Neural crest cell (in vitro differentiated cells): ENCODE results near the gene NID1. TPM values are rescaled to one million over a fixed set of nuclear protein-coding genes. Genes with fewer than 3 reads are reported as not detected.
A peak's percentile ranks its signal among the peaks of the same experiment; 100 is the strongest.

Experiments used
- DNase-seq: peaks from one replicate; pipeline ENCODE4 v3.0.0; 2021; ENCODE audit warnings: low read depth, mixed read lengths, low spot score
- H3K27ac Mint-ChIP-seq: one replicate; pipeline ENCODE4 v1.8.0; 2021; ENCODE audit warnings: mild to moderate bottlenecking, mixed read lengths; ENCODE audit not compliant: unreplicated experiment
- H3K27me3 Mint-ChIP-seq: 2 replicates; pipeline ENCODE4 v1.8.0; 2021; ENCODE audit warnings: low read depth, mild to moderate bottlenecking, mixed read lengths
- H3K36me3 Mint-ChIP-seq: 2 replicates; pipeline ENCODE4 v1.8.0; 2021; ENCODE audit warnings: low read depth, mild to moderate bottlenecking, mixed read lengths
- H3K4me1 Mint-ChIP-seq: 2 replicates; pipeline ENCODE4 v1.8.0; 2021; ENCODE audit warnings: mixed read lengths
- H3K4me3 Mint-ChIP-seq: one replicate; pipeline ENCODE4 v1.8.0; 2021; ENCODE audit warnings: mild to moderate bottlenecking, mixed read lengths
- H3K9me3 Mint-ChIP-seq: 2 replicates; pipeline ENCODE4 v1.8.0; 2021; ENCODE audit warnings: mixed read lengths
- total RNA-seq: library from RNA; stranded (reverse); gene quantifications from 2 replicates; pipeline ENCODE4 v1.2.1, GENCODE V29; 2021
- TF ChIP-seq, protein P1 (sequence below): fragments of 200-600 bp; sonication (generic); conservative IDR thresholded peaks from 2 replicates; pipeline ENCODE4 v1.5.0; 2021; ENCODE audit warnings: antibody characterized with exemption, mild to moderate bottlenecking

Gene NID1
- total RNA-seq, 1 donor from 2014 or later: 90.3 TPM

DNA sequence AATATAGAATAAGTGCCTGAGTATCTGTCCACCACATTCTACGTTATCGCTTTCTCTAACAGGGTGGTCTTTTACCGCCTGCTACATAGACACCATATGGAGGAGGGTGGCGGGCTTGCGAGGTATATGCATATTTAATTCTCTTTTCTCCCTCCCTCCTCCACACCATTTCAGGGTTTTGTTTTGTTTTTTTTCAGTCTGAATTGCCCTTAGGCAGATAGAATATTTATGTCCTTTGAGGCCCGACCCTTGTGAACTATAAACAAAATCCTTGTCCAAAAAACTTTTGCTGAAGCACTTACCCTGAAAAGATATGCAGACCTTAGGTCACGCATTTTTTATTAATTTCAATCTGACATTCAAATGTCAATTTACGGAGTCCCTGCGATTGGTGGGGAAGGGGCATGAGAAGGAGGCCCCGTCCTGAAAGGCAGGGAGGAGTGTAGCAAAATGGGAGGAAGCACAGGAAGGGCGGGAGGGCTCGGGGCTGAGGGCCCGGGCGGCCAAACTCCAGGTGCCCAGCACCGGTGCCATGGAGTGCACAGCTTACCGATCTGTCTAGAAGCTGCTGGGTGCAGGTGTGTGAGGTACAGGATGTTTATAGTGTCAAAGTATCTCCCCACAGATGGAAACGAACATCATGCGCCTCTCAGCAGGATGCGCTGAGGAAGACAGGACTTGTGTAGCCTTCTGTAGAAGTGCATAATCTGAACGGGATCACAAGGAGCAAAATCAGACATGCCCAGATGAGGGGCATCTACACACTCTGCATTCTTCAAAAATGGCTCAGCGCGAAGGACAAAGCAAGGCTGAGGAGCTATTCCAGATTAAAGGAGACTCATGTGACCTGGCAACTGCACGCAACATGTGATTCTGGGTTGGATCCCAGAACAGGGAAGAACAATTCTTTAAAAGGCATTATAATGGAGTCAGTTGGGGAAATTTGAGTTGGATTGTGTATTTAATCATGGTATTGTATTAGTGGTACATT, 129.4 kb downstream of the NID1 start:
- no peaks in the 10 kb centered on the region for H3K9me3 Mint-ChIP-seq
- H3K4me3 Mint-ChIP-seq: no peak overlapping the region
- H3K27me3 Mint-ChIP-seq: no peaks in the 10 kb centered on the region
- no peak for DNase-seq
- TF ChIP-seq, protein P1, sequence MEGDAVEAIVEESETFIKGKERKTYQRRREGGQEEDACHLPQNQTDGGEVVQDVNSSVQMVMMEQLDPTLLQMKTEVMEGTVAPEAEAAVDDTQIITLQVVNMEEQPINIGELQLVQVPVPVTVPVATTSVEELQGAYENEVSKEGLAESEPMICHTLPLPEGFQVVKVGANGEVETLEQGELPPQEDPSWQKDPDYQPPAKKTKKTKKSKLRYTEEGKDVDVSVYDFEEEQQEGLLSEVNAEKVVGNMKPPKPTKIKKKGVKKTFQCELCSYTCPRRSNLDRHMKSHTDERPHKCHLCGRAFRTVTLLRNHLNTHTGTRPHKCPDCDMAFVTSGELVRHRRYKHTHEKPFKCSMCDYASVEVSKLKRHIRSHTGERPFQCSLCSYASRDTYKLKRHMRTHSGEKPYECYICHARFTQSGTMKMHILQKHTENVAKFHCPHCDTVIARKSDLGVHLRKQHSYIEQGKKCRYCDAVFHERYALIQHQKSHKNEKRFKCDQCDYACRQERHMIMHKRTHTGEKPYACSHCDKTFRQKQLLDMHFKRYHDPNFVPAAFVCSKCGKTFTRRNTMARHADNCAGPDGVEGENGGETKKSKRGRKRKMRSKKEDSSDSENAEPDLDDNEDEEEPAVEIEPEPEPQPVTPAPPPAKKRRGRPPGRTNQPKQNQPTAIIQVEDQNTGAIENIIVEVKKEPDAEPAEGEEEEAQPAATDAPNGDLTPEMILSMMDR: no peak
- no peaks in the 10 kb centered on the region for H3K36me3 Mint-ChIP-seq
- H3K4me1 Mint-ChIP-seq: peaks cover 12% of the 10 kb centered on the region
- no peak overlapping the region for H3K27ac Mint-ChIP-seq

DNA sequence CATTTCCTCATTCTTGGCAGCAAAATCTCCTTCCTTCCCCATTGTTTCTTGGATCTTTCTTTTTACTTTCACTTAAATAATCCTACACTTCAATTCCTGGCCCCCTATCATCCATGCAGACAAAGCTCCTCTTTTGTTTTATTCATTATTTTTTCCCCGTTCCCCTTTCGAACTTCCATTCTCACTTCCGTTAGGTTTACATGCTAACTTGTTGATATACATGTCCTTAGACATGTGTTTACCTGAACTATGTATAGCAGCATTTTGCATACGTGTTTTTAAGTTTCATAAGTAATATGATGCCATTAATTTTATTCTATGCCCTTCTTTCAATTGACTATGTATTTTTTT, 131.1 kb downstream of the NID1 start:
- H3K27me3 Mint-ChIP-seq: no peaks in the 10 kb centered on the region
- no peak for DNase-seq
- TF ChIP-seq, protein P1: no peak
- peaks cover 12% of the 10 kb centered on the region for H3K4me1 Mint-ChIP-seq
- no peak overlapping the region for H3K4me3 Mint-ChIP-seq
- no peaks in the 10 kb centered on the region for H3K9me3 Mint-ChIP-seq
- H3K27ac Mint-ChIP-seq: no peak overlapping the region
- H3K36me3 Mint-ChIP-seq: no peaks in the 10 kb centered on the region

DNA sequence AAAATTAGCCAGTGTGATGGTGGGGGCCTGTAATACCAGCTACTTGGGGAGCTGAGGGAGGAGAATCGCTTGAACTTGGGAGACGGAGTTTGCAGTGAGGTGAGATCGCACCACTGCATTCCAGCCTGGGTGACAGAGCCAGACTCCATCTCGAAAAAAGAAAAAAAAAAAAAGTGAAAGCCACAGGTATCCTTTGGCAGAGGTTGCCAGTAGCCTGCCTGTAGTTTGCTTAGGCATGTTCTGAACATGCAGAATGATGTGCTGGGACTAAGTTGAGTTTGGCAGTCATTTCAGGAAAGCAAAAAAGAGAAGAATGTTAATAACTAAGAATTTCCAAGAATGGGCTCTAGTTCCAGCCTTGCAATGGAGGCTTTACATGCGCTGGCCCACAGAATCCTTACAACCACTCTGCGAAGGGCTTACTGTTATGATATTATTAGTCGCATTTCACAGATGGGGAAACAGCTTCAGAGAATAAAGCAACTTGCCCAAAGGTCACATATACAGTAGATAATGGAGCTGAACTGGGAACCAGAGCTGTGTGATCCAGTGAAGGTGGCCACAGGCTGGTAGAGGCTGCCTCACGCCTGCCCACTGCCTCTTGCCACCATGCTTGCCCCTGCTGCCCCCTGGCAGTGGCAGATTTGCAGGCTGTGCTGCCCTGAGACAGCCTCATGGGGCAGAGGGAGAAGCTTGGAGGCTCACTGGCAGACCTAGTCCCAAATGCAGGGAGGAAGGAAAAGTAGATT, 131.7 kb downstream of the NID1 start:
- no peaks in the 10 kb centered on the region for H3K36me3 Mint-ChIP-seq
- no peak overlapping the region for H3K27ac Mint-ChIP-seq

DNA sequence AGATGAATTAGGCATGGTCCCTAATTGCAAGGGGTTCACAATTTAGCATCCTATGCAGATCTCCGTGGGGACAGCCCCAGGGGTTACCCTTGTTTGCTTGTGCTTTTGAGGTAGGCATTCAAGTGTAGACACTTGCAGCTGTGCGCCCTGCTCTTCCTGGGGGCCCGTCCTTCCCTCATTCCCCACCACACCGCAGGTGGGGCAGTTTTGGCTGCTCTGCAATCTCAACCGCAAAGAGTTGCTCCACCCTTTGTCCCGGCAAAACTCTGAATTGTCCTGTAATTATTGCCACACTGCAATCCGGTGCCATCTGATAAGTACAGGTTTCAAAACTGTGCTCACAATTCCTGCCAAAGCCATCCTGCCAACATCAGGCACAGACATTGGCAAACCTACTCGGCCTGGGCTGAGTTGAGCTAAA, 132.8 kb downstream of the NID1 start:
- no peak for DNase-seq
- H3K36me3 Mint-ChIP-seq: no peaks in the 10 kb centered on the region

More for the DNA sequence above, 131.7 kb downstream of the NID1 start:
- Mint-ChIP-seq H3K4me1 (peaks cover 12% of the 10 kb centered on the region), H3K9me3 (no peaks in the 10 kb centered on the region), H3K27me3 (no peaks in the 10 kb centered on the region), H3K4me3 (no peak overlapping the region)
- DNase-seq: no peak
- TF ChIP-seq, protein P1: no peak

DNA sequence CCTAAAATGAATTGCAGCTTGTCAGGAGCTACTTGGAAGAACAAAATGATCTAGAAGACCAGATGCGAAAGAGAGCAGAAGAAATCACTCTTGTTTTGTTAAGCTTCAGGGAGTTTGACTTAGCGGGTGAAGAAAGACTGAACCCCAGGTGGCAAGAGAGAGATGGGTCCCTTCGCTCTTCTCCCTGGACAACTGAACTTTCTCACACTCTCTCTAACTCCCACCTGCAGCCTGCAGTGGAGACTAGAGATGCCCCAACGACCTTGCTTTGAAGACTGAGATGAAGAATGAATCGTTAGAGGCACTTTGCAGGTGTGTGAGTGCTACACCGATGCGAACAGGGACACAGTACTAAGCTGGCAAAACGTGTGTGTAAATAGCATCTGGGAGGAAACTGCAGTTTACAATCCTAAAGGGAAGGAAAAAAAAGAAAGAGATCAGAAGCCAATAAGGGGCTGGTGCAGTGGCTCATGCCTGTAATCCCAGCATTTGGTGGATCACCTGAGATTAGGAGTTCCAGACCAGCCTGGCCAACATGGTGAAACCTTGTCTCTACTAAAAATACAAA, 133.6 kb downstream of the NID1 start:
- Mint-ChIP-seq H3K4me1 (peaks cover 12% of the 10 kb centered on the region), H3K36me3 (no peaks in the 10 kb centered on the region), H3K4me3 (no peak overlapping the region), H3K27ac (no peak overlapping the region), H3K9me3 (no peaks in the 10 kb centered on the region), H3K27me3 (no peaks in the 10 kb centered on the region)
- TF ChIP-seq, protein P1: no peak
- DNase-seq: no peak

More for the DNA sequence above, 132.8 kb downstream of the NID1 start:
- H3K27ac Mint-ChIP-seq: peak overlapping the region; percentile 19
- no peaks in the 10 kb centered on the region for H3K9me3 Mint-ChIP-seq
- H3K27me3 Mint-ChIP-seq: no peaks in the 10 kb centered on the region
- TF ChIP-seq, protein P1: no peak
- peaks cover 12% of the 10 kb centered on the region for H3K4me1 Mint-ChIP-seq
- no peak overlapping the region for H3K4me3 Mint-ChIP-seq
